Measurements from ENCODE around the gene LYVE1. TPM values are rescaled to one million over a fixed set of nuclear protein-coding genes. Genes with fewer than 3 reads are reported as not detected.

The LYVE1 gene, protein sequence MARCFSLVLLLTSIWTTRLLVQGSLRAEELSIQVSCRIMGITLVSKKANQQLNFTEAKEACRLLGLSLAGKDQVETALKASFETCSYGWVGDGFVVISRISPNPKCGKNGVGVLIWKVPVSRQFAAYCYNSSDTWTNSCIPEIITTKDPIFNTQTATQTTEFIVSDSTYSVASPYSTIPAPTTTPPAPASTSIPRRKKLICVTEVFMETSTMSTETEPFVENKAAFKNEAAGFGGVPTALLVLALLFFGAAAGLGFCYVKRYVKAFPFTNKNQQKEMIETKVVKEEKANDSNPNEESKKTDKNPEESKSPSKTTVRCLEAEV
- total RNA-seq: 0.27 TPM in 1 of 2 replicates, not detected in the other

DNA sequence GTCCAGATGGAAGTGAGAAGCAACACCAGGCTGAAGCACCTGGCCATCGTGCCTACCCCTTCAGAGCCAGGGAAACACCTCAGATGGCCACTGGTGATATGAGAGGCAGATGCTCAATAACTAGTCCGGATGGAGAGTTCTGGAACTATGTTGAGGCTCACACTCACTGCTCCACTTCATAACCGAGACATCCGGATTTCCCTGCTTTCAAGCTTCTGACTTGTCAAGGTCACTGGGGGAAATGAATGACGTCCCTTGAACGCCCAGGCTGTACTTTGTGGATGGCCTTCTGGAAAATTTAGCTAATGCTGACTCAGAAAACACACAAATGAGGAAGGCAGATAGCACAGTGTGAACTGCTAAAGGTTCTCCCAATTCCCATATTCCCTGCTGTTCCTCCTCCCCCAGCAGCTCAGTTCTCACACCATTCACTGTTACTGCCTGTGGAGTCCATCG lies at the start of gene LYVE1:
LYVE1 (minus strand) TSS at position 180 of the 456 bp plus-strand sequence; CDS start at position 47, 133 bp downstream.
- Histone ChIP-seq H3K4me3 (ENCODE audit: low read depth, low read length) (no peak within 1 kb of the TSS), H3K27me3 (ENCODE audit: control insufficient read depth, insufficient read depth, low read length) (no peaks in the 10 kb centered on the region), H3K36me3 (ENCODE audit: control insufficient read depth, insufficient read depth, low read length) (no peaks in the 10 kb centered on the region)
- TF ChIP-seq, protein P1, sequence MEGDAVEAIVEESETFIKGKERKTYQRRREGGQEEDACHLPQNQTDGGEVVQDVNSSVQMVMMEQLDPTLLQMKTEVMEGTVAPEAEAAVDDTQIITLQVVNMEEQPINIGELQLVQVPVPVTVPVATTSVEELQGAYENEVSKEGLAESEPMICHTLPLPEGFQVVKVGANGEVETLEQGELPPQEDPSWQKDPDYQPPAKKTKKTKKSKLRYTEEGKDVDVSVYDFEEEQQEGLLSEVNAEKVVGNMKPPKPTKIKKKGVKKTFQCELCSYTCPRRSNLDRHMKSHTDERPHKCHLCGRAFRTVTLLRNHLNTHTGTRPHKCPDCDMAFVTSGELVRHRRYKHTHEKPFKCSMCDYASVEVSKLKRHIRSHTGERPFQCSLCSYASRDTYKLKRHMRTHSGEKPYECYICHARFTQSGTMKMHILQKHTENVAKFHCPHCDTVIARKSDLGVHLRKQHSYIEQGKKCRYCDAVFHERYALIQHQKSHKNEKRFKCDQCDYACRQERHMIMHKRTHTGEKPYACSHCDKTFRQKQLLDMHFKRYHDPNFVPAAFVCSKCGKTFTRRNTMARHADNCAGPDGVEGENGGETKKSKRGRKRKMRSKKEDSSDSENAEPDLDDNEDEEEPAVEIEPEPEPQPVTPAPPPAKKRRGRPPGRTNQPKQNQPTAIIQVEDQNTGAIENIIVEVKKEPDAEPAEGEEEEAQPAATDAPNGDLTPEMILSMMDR (IDR thresholded peaks at IDR 0.05; ENCODE audit: insufficient read depth, low read length, poor library complexity, severe bottlenecking): no peak
- no peak for DNase-seq (ENCODE audit: low read depth)

DNA sequence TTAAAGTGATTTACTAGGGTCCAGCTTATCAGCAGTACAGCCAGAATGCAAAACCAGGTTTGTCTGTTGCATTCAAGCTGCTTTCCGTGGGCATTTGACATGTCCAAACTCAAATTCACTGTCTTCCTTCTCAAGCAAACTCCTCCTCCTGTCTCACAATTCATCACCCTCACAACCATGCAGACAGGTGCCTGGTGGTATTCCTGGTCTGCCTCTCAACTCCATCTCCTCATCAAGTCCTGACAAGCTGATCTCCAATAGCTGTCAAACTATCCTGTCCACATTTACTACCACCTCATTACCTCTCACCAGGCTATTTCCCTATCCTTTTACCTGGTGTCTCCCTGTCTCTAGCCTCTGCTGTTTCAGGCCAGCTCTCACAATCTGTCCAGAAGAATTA lies 49.1 kb upstream of the LYVE1 start:
- no peak for DNase-seq (ENCODE audit: low read depth)
- no peaks in the 10 kb centered on the region for H3K36me3 ChIP-seq (ENCODE audit: control insufficient read depth, insufficient read depth, low read length)
- no peaks in the 10 kb centered on the region for H3K27me3 ChIP-seq (ENCODE audit: control insufficient read depth, insufficient read depth, low read length)
- no peak overlapping the region for H3K4me3 ChIP-seq (ENCODE audit: low read depth, low read length)
- TF ChIP-seq, protein P1 (IDR thresholded peaks at IDR 0.05; ENCODE audit: insufficient read depth, low read length, poor library complexity, severe bottlenecking): no peak

DNA sequence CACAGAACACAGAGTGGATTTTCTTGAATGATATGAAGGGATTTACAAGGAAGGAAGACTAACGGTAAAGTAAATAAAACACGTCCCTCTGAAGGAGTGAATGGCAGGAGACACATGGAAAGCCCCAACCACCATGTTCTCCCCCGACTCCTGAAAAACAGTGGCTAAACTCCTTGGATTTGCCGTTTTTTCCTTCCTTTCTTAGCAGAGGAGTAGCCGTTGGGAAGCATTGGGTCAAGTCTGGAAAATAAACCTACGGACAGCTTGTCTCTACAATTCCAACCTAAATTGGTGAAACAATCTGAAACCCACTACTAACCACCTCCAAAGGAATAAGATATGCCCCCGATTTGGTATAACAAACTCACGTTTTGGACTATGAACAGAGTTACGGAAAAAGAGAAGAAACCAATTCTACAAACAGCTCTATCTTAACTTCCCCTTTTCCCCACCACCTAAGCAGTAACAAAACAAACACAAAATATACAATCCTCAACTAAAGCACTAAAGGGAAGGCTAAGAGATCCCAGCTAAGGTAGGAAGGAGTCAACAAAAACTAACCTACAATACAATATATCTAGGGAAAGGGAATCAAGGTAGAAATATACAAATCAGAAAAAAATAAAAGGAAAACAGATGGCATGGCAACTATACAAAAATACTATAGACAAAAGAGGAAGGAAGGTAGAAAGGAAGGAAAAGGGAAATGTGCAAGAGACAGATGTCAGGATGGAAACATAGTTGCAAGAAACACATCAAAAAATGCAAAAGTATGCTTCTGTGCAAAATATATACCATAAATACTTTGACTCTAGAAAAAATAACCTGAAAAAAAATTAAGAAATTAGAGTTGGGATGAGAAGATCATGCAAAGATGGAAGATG lies 43.8 kb upstream of the LYVE1 start:
- Histone ChIP-seq H3K4me3 (ENCODE audit: low read depth, low read length) (no peak overlapping the region), H3K27me3 (ENCODE audit: control insufficient read depth, insufficient read depth, low read length) (no peaks in the 10 kb centered on the region), H3K36me3 (ENCODE audit: control insufficient read depth, insufficient read depth, low read length) (no peaks in the 10 kb centered on the region)
- TF ChIP-seq, protein P1 (IDR thresholded peaks at IDR 0.05; ENCODE audit: insufficient read depth, low read length, poor library complexity, severe bottlenecking): no peak
- DNase-seq (ENCODE audit: low read depth): no peak

DNA sequence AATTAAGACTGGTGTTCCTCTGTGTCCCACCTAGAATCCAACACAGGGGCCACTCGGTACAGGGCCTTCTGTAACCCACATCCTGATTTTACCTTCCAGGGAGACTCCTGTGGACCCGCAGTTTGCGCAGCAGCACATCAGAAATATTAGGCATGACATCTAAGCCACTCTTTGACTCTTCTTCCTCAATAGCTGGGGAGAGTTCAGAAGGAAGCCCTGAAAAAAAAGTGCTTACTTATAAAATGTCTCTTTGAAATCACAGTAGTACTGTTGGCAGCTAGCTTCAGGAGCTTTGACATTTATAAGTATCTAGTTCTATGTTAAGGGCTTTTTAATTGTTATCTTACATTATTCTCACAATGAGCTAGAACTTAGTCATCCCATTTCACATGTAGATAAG lies 41.2 kb upstream of the LYVE1 start:
- no peaks in the 10 kb centered on the region for H3K27me3 ChIP-seq (ENCODE audit: control insufficient read depth, insufficient read depth, low read length)
- no peak overlapping the region for H3K4me3 ChIP-seq (ENCODE audit: low read depth, low read length)
- TF ChIP-seq, protein P1 (IDR thresholded peaks at IDR 0.05; ENCODE audit: insufficient read depth, low read length, poor library complexity, severe bottlenecking): no peak
- DNase-seq (ENCODE audit: low read depth): no peak
- no peaks in the 10 kb centered on the region for H3K36me3 ChIP-seq (ENCODE audit: control insufficient read depth, insufficient read depth, low read length)

DNA sequence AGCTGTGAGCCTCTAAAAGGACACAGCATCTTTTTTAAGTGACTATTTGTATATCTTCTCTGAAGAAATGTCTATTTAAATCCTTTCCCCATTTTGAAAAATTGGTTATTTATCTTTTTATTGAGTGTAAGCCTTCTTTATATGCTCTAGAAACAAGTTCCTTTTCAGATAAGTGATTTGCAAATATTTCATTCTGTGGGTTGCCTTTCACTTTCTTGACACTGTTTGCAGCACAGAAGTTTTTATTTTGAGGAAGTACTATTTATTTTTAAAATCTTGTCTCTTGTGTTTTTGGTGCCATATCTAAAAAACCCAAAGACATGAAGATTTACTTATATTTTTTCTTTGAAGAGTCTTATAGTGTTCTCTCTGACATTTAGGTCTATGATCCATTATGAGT lies 40.1 kb upstream of the LYVE1 start:
- no peak for DNase-seq (ENCODE audit: low read depth)
- Histone ChIP-seq H3K27me3 (ENCODE audit: control insufficient read depth, insufficient read depth, low read length) (no peaks in the 10 kb centered on the region), H3K36me3 (ENCODE audit: control insufficient read depth, insufficient read depth, low read length) (no peaks in the 10 kb centered on the region), H3K4me3 (ENCODE audit: low read depth, low read length) (no peak overlapping the region)
- TF ChIP-seq, protein P1 (IDR thresholded peaks at IDR 0.05; ENCODE audit: insufficient read depth, low read length, poor library complexity, severe bottlenecking): no peak
